Gastroesophageal sphincter (tissue), 4 donors: ENCODE data around the gene WDR53. TPM values are rescaled to one million over a fixed set of nuclear protein-coding genes. Genes with fewer than 3 reads are reported as not detected.
"Not testable (repeated sequence)": the region's sequence is repeated elsewhere in the genome, so short reads cannot be mapped to it uniquely, and the experiment has no call there.

ENCODE experiments used
- ATAC-seq: fragments of 150-250 bp; one replicate; pipeline ENCODE4 v1.9.1; 2016; ENCODE audit warnings: mild to moderate bottlenecking, moderate library complexity
- H3K27ac ChIP-seq, 4 donors: fragments of 200-600 bp; sonication (generic) in 3 of 4; 1 replicate in 3 of 4; 2 replicates in 1 of 4; pipeline ENCODE4 v1.5.1; 2016 to 2019
- H3K27me3 ChIP-seq: fragments of 200-600 bp; sonication (generic); one replicate; pipeline ENCODE4 v1.5.1; 2019
- H3K36me3 ChIP-seq, 2 donors: fragments of 200-600 bp; sonication (generic); one replicate each; pipeline ENCODE4 v1.5.1; 2019; ENCODE audit warnings: control low read depth in 1 of 2
- H3K4me1 ChIP-seq, 3 donors: fragments of 200-600 bp; sonication (generic); 1 replicate in 2 of 3; 2 replicates in 1 of 3; pipeline ENCODE4 v1.5.1; 2016 to 2019; ENCODE audit warnings: control low read depth in 2 of 3
- H3K4me3 ChIP-seq, 2 donors: fragments of 200-600 bp; sonication (generic); one replicate each; pipeline ENCODE4 v1.5.1; 2019; ENCODE audit warnings: mild to moderate bottlenecking in 1 of 2, moderate library complexity in 1 of 2
- H3K9me3 ChIP-seq, 3 donors: fragments of 200-600 bp; sonication (generic); one replicate each; pipeline ENCODE4 v1.5.1; 2017 to 2019; ENCODE audit warnings: control low read depth in 2 of 3
- CTCF ChIP-seq, 4 experiments: fragments of 200-600 bp in 2 of 4; fragments of 450-650 bp in 2 of 4; sonication (generic) in 1 of 4; IDR thresholded peaks; one replicate each; pipeline ENCODE4 v1.5.1; 2017 to 2019; ENCODE audit warnings: antibody characterized with exemption in 4 of 4, mild to moderate bottlenecking in 2 of 4, moderate library complexity in 2 of 4
- EP300 ChIP-seq: sonication (generic); formaldehyde crosslinking; IDR thresholded peaks from one replicate; pipeline ENCODE4 v1.6.1; 2017; ENCODE audit warnings: antibody characterized with exemption, mild to moderate bottlenecking
- POLR2A ChIP-seq, 2 donors: fragments of 450-650 bp; IDR thresholded peaks; one replicate each; pipeline ENCODE4 v1.6.1; 2017; ENCODE audit warnings: antibody characterized with exemption in 2 of 2, mild to moderate bottlenecking in 2 of 2, moderate library complexity in 1 of 2
- POLR2AphosphoS5 ChIP-seq: sonication (generic); formaldehyde crosslinking; IDR thresholded peaks from one replicate; pipeline ENCODE4 v1.6.1; 2017; ENCODE audit warnings: antibody characterized with exemption
- WGBS, 2 donors: methylation state at CpG; one replicate each; pipeline ENCODE4 v1.1.5; 2018; ENCODE audit warnings: low coverage in 1 of 2; 5-methylcytosine and 5-hydroxymethylcytosine counted together
- total RNA-seq, 4 donors: library from RNA; depleted of rRNA; stranded (reverse); fragments of >200 nt; gene quantifications; one replicate each; pipeline ENCODE4 v1.1.0, GENCODE V29; 2016

The WDR53 gene
- 1 to 10 TPM; 3.3 to 8.1 (median 6.8) TPM for total RNA-seq

- TF ChIP-seq EP300 (no peak), POLR2A (IDR thresholded peaks at IDR 0.05) (peak; percentile 81 to 86), POLR2AphosphoS5 (peak; percentile 98), CTCF (IDR thresholded peaks at IDR 0.05) (peak in 1 of 4 experiments; percentile 18)
- WGBS, 2 donors: 0% methylated on average over 4 to 9 of the region's 87 CpGs
- H3K4me3 ChIP-seq: peak within 1 kb of the TSS; percentile 65 to 93
- peaks cover 0 to 17% of the 10 kb centered on the region in 2 donors for H3K36me3 ChIP-seq
- ATAC-seq: peak; percentile 99
- H3K9me3 ChIP-seq: no peaks in the 10 kb centered on the region
- peaks cover 0 to 59% (median 11%) of the 10 kb centered on the region in 3 donors for H3K4me1 ChIP-seq
- no peaks in the 10 kb centered on the region for H3K27me3 ChIP-seq
- H3K27ac ChIP-seq: peak within 1 kb of the TSS; percentile 79 to 94 (median 91)
Observed at GRCh38 chr3:196568246-196569002, at the start of gene WDR53, which contains the start of gene FBXO45. Gene WDR53, minus strand, starts transcription at chr3:196568554. Its CDS starts 7,079 bp downstream, at chr3:196561475. Gene FBXO45, plus strand, starts transcription at chr3:196568660. Its CDS starts 325 bp downstream, at chr3:196568985.

GRCh38 chr3:196617256-196617655 lies 48.9 kb upstream of the WDR53 start:
- 59 to 71% methylated on average over 5 of the region's 5 CpGs for WGBS, 2 donors
- no peak for ATAC-seq
- Histone ChIP-seq H3K4me3 (no peak overlapping the region), H3K4me1 (peaks cover 7 to 52% (median 11%) of the 10 kb centered on the region in 3 donors), H3K27me3 (no peaks in the 10 kb centered on the region), H3K36me3 (no peaks in the 10 kb centered on the region), H3K9me3 (no peaks in the 10 kb centered on the region), H3K27ac (peak overlapping the region in 3 of 4 donors; percentile 6 to 88 (median 56))
- no peak for TF ChIP-seq EP300
- TF ChIP-seq POLR2AphosphoS5: no peak
- TF ChIP-seq POLR2A (IDR thresholded peaks at IDR 0.05): no peak
- TF ChIP-seq CTCF (IDR thresholded peaks at IDR 0.05): no peak

GRCh38 chr3:196615234-196615633 lies 46.9 kb upstream of the WDR53 start:
- WGBS, 2 donors: 96 to 98% methylated on average over 5 to 6 of the region's 6 CpGs
- not testable (repeated sequence) for H3K36me3 ChIP-seq

GRCh38 chr3:196611761-196612483 lies 43.6 kb upstream of the WDR53 start:
- no peaks in the 10 kb centered on the region for H3K36me3 ChIP-seq
- TF ChIP-seq EP300 (no peak), CTCF (IDR thresholded peaks at IDR 0.05) (no peak), POLR2A (IDR thresholded peaks at IDR 0.05) (no peak), POLR2AphosphoS5 (peak; percentile 24)
- no peaks in the 10 kb centered on the region for H3K27me3 ChIP-seq
- no peak overlapping the region for H3K4me3 ChIP-seq
- WGBS, 2 donors: 29 to 40% methylated on average over 2 to 8 of the region's 10 CpGs
- no peak for ATAC-seq
- peaks cover 0 to 47% (median 3%) of the 10 kb centered on the region in 3 donors for H3K4me1 ChIP-seq
- peak overlapping the region; percentile 70 to 81 (median 76) for H3K27ac ChIP-seq
- H3K9me3 ChIP-seq: no peaks in the 10 kb centered on the region

More at GRCh38 chr3:196615234-196615633, 46.9 kb upstream of the WDR53 start:
- ATAC-seq, H3K27me3 ChIP-seq, H3K27ac ChIP-seq, H3K9me3 ChIP-seq, H3K4me3 ChIP-seq: not testable (repeated sequence)
- H3K4me1 ChIP-seq: peaks cover 4 to 66% (median 6%) of the 10 kb centered on the region in 3 donors

DNA sequence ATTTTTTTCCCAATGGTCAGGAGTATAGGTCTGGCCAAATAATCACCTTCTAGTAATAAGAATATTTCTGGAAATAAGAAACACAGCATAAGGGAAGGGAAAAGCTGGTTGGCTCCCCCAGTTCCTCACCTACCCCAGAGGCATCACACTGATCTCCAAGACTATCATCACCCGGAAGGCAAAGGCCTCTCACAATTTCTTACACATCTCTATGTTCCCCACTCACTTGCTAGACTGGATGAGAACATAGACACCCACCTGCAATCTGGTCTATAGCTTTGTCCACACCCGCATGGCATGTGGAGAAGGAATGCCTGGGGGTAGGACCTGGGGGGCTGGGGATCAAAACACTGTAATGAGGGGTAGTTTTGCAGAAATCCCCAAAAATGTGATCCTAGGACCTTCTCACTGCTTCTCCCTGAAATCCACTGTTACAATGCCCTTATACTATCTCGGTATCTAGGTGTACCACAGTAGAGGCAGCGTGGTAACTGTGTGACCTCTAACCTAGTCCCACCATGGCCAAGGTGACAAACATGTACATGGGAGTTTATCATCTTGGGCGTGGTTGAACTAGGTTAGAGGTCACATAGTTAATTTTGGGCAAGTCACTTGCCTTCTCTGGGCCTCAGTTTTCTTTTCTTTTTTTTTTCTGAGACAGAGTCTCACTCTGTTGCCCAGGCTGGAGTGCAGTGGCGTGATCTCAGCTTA lies 41.6 kb upstream of the WDR53 start:
- Histone ChIP-seq H3K27me3 (no peaks in the 10 kb centered on the region), H3K4me1 (peaks cover 0 to 47% (median 3%) of the 10 kb centered on the region in 3 donors), H3K4me3 (no peak overlapping the region), H3K36me3 (no peaks in the 10 kb centered on the region), H3K9me3 (no peaks in the 10 kb centered on the region), H3K27ac (peak overlapping the region; percentile 14 to 81 (median 76))
- ATAC-seq: no peak
- TF ChIP-seq POLR2AphosphoS5: no peak
- TF ChIP-seq EP300: no peak
- TF ChIP-seq CTCF (IDR thresholded peaks at IDR 0.05): no peak
- no peak for TF ChIP-seq POLR2A (IDR thresholded peaks at IDR 0.05)
- 80 to 96% methylated on average over 3 to 5 of the region's 6 CpGs for WGBS, 2 donors
